Measurements from ENCODE around the gene CEMIP.

DNA sequence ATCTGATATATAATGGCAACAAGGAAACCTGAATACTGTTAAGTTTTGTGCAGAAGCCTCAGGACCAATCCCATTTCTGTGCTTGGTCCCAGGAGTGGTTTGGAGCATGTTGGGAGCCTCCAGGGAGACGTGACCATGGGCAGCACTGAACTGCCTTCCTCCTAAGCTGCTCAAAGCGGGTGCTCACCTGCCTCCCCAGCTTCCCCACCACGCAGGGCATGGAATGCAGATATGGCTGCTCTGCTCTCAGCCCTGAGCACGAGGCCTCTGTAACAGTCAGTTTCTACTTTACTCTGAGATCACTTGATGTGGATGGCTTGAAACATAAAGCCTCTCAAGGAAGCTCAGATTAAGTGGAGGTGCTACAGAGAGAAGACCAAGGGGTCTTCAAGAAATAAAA, 161.2 kb downstream of the CEMIP start:
- TF ChIP-seq, protein P1, sequence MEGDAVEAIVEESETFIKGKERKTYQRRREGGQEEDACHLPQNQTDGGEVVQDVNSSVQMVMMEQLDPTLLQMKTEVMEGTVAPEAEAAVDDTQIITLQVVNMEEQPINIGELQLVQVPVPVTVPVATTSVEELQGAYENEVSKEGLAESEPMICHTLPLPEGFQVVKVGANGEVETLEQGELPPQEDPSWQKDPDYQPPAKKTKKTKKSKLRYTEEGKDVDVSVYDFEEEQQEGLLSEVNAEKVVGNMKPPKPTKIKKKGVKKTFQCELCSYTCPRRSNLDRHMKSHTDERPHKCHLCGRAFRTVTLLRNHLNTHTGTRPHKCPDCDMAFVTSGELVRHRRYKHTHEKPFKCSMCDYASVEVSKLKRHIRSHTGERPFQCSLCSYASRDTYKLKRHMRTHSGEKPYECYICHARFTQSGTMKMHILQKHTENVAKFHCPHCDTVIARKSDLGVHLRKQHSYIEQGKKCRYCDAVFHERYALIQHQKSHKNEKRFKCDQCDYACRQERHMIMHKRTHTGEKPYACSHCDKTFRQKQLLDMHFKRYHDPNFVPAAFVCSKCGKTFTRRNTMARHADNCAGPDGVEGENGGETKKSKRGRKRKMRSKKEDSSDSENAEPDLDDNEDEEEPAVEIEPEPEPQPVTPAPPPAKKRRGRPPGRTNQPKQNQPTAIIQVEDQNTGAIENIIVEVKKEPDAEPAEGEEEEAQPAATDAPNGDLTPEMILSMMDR (IDR thresholded peaks at IDR 0.05), result no peak
- no peak for TF ChIP-seq POLR2A (IDR thresholded peaks at IDR 0.05)

Measured in adrenal gland (tissue), 5 donors.